Cardiac muscle cell (in vitro differentiated cells and primary cell): Measurements from ENCODE around the gene PCNX1. TPM values are rescaled to one million over a fixed set of nuclear protein-coding genes. Genes with fewer than 3 reads are reported as not detected.
A peak's percentile ranks its signal among the peaks of the same experiment; 100 is the strongest.

Experiments
- DNase-seq, 2 donors: peaks; one replicate each; pipeline versions ENCODE4 v3.0.0 to v3.0.0-alpha.2; 2010 to 2017; ENCODE audit warnings: low read depth in 1 of 2, low spot score in 1 of 2
- H3K27ac ChIP-seq: fragments of 200-600 bp; sonication (generic); 2 replicates; pipeline ENCODE4 v1.5.1; 2016
- H3K27me3 ChIP-seq: fragments of 200-600 bp; sonication (generic); 2 replicates; pipeline ENCODE4 v1.6.0; 2016; ENCODE audit warnings: control low read depth
- H3K36me3 ChIP-seq: fragments of 200-600 bp; sonication (generic); 2 replicates; pipeline ENCODE4 v1.5.1; 2016; ENCODE audit warnings: control low read depth
- H3K4me1 ChIP-seq: fragments of 200-600 bp; sonication (generic); 2 replicates; pipeline ENCODE4 v1.8.1; 2017; ENCODE audit warnings: low read depth, mild to moderate bottlenecking, mixed run types
- H3K4me3 ChIP-seq: fragments of 200-600 bp; sonication (generic); 2 replicates; pipeline ENCODE4 v1.5.1; 2016; ENCODE audit warnings: mild to moderate bottlenecking
- H3K9me3 ChIP-seq: fragments of 200-600 bp; sonication (generic); 2 replicates; pipeline ENCODE4 v1.5.1; 2017; ENCODE audit warnings: low read depth, mild to moderate bottlenecking, control low read depth
- CTCF ChIP-seq: IDR thresholded peaks from 2 replicates; pipeline ENCODE4 v1.5.1; 2012; ENCODE audit warnings: low read depth, mild to moderate bottlenecking, low read length
- polyA plus RNA-seq: library from polyadenylated mRNA; unstranded; fragments of >200 nt; fragmentation: Nextera tagmentation; extraction: Ambion mirVana; gene quantifications from 2 replicates; pipeline ENCODE4 v1.2.1, GENCODE V29; 2016
- total RNA-seq: library from RNA; depleted of rRNA; stranded (reverse); fragments of >200 nt; gene quantifications from 2 replicates; pipeline ENCODE4 v1.2.3, GENCODE V29; 2016

PCNX1 gene
- total and polyA plus RNA-seq, 2 experiments from 2014 or later: 20.1 to 45.4 TPM

- Histone ChIP-seq H3K9me3 (no peaks in the 10 kb centered on the region), H3K36me3 (no peaks in the 10 kb centered on the region), H3K4me1 (no peaks in the 10 kb centered on the region), H3K27me3 (no peaks in the 10 kb centered on the region), H3K4me3 (no peak overlapping the region), H3K27ac (no peak overlapping the region)
- DNase-seq: peak in 1 of 2 donors; percentile 74
- TF ChIP-seq CTCF: no peak
These were observed 9.8 kb upstream of the PCNX1 start for GRCh38 chr14:70897464-70897863.

GRCh38 chr14:70898111-70898745 lies 9.0 kb upstream of the PCNX1 start:
- Histone ChIP-seq H3K4me1 (no peaks in the 10 kb centered on the region), H3K27ac (no peak overlapping the region), H3K4me3 (no peak overlapping the region), H3K36me3 (no peaks in the 10 kb centered on the region), H3K27me3 (no peaks in the 10 kb centered on the region), H3K9me3 (no peaks in the 10 kb centered on the region)
- TF ChIP-seq CTCF: no peak
- no peak for DNase-seq

GRCh38 chr14:70901269-70901668 lies 6.0 kb upstream of the PCNX1 start:
- H3K4me3 ChIP-seq: no peak overlapping the region
- TF ChIP-seq CTCF: no peak
- no peaks in the 10 kb centered on the region for H3K4me1 ChIP-seq
- H3K36me3 ChIP-seq: no peaks in the 10 kb centered on the region
- no peaks in the 10 kb centered on the region for H3K9me3 ChIP-seq
- H3K27ac ChIP-seq: no peak overlapping the region
- no peaks in the 10 kb centered on the region for H3K27me3 ChIP-seq
- DNase-seq: peak in 1 of 2 donors; percentile 51

- Histone ChIP-seq H3K36me3 (no peaks in the 10 kb centered on the region), H3K4me3 (no peak overlapping the region), H3K27ac (no peak overlapping the region), H3K4me1 (no peaks in the 10 kb centered on the region), H3K27me3 (no peaks in the 10 kb centered on the region), H3K9me3 (no peaks in the 10 kb centered on the region)
- TF ChIP-seq CTCF: no peak
- DNase-seq: no peak
These were observed 5.1 kb upstream of the PCNX1 start for GRCh38 chr14:70902184-70902583.

- H3K36me3 ChIP-seq: no peaks in the 10 kb centered on the region
- peaks cover 4% of the 10 kb centered on the region for H3K4me1 ChIP-seq
- H3K9me3 ChIP-seq: no peaks in the 10 kb centered on the region
- H3K4me3 ChIP-seq: no peak overlapping the region
- no peak for TF ChIP-seq CTCF
- no peaks in the 10 kb centered on the region for H3K27me3 ChIP-seq
- DNase-seq: no peak
- H3K27ac ChIP-seq: no peak overlapping the region
These were observed 2.9 kb upstream of the PCNX1 start for GRCh38 chr14:70904373-70904772.
